NB4 (cell line): Measurements from ENCODE around the gene TSTD1.

ENCODE experiments used
- CTCF ChIP-seq: IDR thresholded peaks from one replicate; pipeline ENCODE4 v1.5.1; 2012; ENCODE audit warnings: low read depth, low read length
- POLR2A ChIP-seq: IDR thresholded peaks from 2 replicates; pipeline ENCODE4 v1.6.1; 2011; ENCODE audit warnings: mild to moderate bottlenecking; ENCODE audit not compliant: insufficient read length; ENCODE audit errors: extremely low read depth
- TF ChIP-seq, protein P1 (sequence below): IDR thresholded peaks from 2 replicates; pipeline ENCODE4 v1.6.1; 2011; ENCODE audit warnings: low read depth, low read length

DNA sequence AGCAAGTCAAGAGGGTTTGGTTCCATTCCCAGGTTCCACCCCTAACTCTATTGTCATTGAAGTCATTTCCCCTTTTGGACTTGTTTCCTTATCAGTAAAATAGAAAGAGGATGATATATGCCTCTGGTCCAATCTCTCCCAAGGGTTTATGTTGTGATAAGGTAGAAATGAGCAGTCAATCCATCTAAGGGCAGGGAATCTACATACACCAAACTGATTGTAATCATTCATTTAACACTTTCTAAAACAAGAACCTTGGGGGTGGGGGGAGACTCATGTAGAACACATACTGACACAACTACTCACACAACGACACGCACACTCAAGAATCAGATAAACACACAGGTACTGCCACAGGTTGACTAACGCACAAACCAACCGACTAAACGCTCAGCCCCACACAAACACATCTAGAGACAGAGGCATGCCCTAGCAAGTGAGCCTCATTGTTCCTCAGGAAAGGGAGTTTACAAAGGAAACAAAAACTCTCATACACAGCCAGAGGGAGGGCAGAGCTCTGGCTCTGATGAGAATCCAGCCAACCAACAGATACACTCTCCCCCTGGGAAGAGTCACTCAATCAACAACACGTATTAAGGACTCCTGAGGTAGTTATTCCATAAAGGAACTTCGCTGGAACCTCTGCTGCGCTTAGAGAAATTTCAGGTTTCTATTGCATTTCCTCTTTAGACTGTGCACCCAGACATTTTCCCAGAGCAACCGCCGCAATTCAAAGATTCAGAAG lies 18.8 kb downstream of the TSTD1 start:
- TF ChIP-seq CTCF (no peak), POLR2A (no peak)
- TF ChIP-seq, protein P1, sequence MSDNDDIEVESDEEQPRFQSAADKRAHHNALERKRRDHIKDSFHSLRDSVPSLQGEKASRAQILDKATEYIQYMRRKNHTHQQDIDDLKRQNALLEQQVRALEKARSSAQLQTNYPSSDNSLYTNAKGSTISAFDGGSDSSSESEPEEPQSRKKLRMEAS: no peak
